Immature natural killer cell (primary cell): ENCODE measurements around the gene RPLP2. TPM values are rescaled to one million over a fixed set of nuclear protein-coding genes. Genes with fewer than 3 reads are reported as not detected.

Experiments used
- DNase-seq, 3 donors: peaks; one replicate each; pipeline ENCODE4 v3.0.0; 2022; ENCODE audit warnings: mixed read lengths in 1 of 3
- H3K27ac Mint-ChIP-seq, 6 donors: one replicate each; pipeline ENCODE4 v1.8.0; 2020; ENCODE audit warnings: mixed read lengths in 6 of 6, mild to moderate bottlenecking in 5 of 6, inconsistent platforms in 4 of 6, moderate library complexity in 3 of 6
- H3K27me3 Mint-ChIP-seq, 3 donors: one replicate each; pipeline ENCODE4 v1.8.0; 2020 to 2021; ENCODE audit warnings: low read depth in 3 of 3, mild to moderate bottlenecking in 3 of 3, mixed read lengths in 3 of 3, moderate library complexity in 3 of 3, inconsistent platforms in 1 of 3
- H3K36me3 Mint-ChIP-seq, 3 donors: one replicate each; pipeline ENCODE4 v1.8.0; 2020; ENCODE audit warnings: mixed read lengths in 3 of 3, inconsistent platforms in 2 of 3, mild to moderate bottlenecking in 2 of 3
- H3K4me1 Mint-ChIP-seq, 2 donors: one replicate each; pipeline ENCODE4 v1.8.0; 2020; ENCODE audit warnings: inconsistent platforms in 2 of 2, mild to moderate bottlenecking in 2 of 2, mixed read lengths in 2 of 2, moderate library complexity in 1 of 2
- H3K4me3 Mint-ChIP-seq, 5 donors: one replicate each; pipeline ENCODE4 v1.8.0; 2020; ENCODE audit warnings: mild to moderate bottlenecking in 5 of 5, mixed read lengths in 5 of 5, inconsistent platforms in 3 of 5, moderate library complexity in 3 of 5
- H3K9me3 Mint-ChIP-seq, 6 donors: one replicate each; pipeline ENCODE4 v1.8.0; 2020; ENCODE audit warnings: mild to moderate bottlenecking in 6 of 6, mixed read lengths in 6 of 6, inconsistent platforms in 4 of 6, moderate library complexity in 3 of 6
- polyA plus RNA-seq, 3 donors: library from polyadenylated mRNA; unstranded; fragments of 300-500 nt; fragmentation: Illumina TruSeq; gene quantifications; one replicate each; pipeline ENCODE4 v1.2.3, GENCODE V29; 2021

RPLP2 gene
- polyA plus RNA-seq, 3 donors from 2014 or later, result 640 to 2,076 (median 1,474) TPM

DNA sequence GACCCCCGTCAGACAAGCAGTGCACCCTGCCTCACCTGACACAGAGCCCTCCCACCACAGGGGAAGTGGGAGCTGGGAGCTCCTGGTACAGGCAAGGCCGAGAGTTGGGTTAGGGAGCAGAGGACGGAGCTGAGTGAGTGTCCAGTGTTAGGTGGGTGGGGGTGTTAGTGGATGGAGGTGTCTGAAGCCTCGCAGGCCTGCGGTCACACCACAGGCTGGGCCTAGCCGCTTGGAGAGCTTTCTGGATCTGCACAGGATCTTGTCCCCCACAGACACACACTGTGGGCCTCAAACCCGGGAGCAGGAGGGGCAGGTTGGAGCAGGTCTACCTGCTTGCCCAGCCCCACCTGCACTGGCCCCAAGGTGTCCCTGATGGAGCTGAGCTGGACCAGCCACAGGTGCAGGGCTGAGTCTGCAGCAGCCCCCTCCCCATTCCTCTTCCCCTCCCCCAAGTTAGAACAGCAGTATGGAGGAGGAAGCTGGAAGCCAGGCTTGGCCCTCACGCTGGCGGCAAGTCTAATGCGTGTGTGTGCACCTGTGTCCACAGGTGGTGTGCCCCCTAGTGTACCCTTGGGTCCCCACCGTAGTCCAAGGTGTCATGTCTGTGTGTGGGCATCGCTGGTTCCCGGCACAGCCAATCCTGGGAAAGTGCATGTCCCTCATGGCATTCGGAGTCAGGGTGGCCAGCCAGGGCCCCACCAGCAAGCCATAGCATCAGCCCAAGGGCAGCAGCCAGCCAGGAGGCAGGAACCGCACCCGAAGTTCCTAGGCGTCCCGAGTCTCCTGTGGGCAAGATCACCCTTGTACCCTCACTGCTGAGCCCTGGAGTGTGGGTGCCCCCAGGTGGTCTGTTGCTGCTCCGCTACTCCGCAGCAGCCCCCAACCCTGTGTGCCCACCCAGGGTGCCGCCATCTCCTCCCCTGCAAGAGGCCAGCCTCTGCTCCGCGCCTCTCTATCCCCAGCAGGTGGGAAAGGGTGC lies 30.5 kb upstream of the RPLP2 start:
- Mint-ChIP-seq H3K4me3 (peak overlapping the region in 4 of 5 donors; percentile 9 to 55 (median 40)), H3K4me1 (peaks cover 6 to 30% of the 10 kb centered on the region in 2 donors), H3K27ac (no peak overlapping the region), H3K27me3 (peaks cover 0 to 7% (median 2%) of the 10 kb centered on the region in 3 donors), H3K36me3 (no peaks in the 10 kb centered on the region), H3K9me3 (no peaks in the 10 kb centered on the region)
- DNase-seq, result no peak

DNA sequence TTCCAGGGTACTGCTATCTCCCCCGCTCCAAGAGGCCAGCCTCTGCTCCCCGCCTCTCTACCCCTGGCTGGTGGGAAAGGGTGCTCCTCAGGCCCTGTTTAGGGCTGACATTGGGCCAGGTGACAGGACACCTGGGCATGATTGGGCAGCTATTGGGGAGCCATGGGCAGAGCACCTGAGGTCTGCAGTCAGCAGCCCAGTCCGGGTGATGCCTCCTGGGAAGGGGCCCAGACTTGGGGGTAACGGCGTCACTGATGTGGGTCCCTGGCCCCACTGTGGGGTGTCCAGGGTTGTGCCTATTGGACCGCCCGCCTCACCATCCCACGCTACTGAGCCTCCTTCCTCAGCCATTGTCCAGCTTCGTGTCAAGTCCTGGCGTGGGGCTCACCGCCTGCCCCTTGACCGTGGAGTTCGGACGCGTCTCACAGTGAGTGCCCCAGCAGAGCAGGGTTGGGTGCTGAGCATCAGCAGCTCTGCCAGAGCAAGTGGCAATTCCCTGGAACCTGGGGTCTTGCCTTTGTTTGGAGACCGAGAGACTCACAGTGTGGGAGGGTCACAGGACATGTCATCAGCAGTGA lies 29.7 kb upstream of the RPLP2 start:
- no peak for DNase-seq

DNA sequence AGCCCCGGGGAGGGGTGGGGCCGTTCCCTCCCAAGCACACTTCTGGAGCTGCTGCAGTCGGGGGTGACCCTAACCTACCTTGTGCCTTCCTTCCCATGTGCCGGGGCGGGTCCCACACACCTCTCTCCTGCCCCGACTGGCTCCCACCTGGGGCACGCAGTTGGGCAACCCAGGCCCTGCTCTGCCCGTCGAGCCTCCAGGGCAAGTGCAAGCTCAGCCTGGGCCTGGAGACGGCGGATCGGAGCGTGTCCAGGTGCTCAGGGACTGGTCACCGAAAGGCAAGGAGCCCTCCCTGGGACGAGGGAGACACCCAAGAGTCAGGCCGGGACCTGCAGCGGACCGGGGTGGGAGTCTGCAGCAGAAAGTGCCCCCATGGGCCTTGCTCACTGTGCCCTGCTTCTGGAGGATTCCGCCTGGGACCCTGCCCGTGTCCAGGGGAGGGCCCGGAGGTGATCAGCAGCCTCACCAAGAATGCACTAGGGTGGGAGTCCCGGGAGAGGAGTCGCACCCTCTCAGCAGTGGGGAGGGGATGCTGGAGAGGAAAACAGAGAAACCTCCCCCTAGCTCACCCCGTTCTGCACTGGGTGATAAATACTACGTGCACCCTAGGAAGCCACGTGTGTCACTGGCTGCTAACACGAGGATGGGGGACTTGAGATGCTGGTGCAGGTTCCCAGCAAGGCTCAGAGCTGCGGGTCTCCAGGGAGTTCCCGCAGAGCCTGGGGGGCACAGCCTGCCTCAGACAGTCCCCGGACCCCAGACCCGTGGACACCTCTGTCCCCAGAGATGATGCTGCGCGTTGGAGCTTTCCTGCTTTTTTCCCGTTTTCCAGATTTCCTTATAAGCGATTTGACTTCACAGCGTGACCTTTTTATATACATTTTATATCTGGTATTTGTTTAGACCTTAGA lies 27.2 kb upstream of the RPLP2 start:
- no peak overlapping the region for H3K27ac Mint-ChIP-seq
- no peaks in the 10 kb centered on the region for H3K36me3 Mint-ChIP-seq
- DNase-seq, result no peak
- H3K4me1 Mint-ChIP-seq, result peaks cover 0 to 18% of the 10 kb centered on the region in 2 donors
- H3K4me3 Mint-ChIP-seq, result no peak overlapping the region
- peaks cover 0 to 1% (median 0%) of the 10 kb centered on the region in 3 donors for H3K27me3 Mint-ChIP-seq
- H3K9me3 Mint-ChIP-seq, result no peaks in the 10 kb centered on the region

More for the DNA sequence above, 29.7 kb upstream of the RPLP2 start:
- H3K9me3 Mint-ChIP-seq, result no peaks in the 10 kb centered on the region
- no peaks in the 10 kb centered on the region for H3K36me3 Mint-ChIP-seq
- H3K27ac Mint-ChIP-seq, result no peak overlapping the region
- peak overlapping the region in 3 of 5 donors; percentile 13 to 42 (median 35) for H3K4me3 Mint-ChIP-seq
- H3K27me3 Mint-ChIP-seq, result peaks cover 0 to 7% (median 4%) of the 10 kb centered on the region in 3 donors
- H3K4me1 Mint-ChIP-seq, result peaks cover 6 to 30% of the 10 kb centered on the region in 2 donors

DNA sequence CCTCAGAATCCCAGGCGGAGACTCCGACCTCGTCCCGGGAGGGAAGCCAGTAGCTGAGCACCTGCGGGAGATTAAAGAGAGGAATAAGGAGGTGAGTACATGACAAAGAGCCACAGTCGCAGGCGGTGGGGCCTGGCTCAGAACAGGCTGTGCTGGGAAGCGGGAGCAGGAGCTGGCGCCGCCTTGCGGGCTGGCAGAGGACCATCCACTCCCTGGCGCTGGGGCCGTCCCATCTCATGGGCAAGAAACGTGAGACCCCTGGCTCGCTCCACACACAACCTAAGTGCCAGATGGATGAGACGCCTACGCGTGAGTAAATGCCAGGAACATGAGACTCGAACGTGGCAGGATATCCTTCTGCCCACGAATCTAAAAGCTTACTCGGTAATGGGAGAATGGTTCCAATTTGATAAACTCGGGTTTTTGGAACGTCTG lies 26.2 kb upstream of the RPLP2 start:
- Mint-ChIP-seq H3K9me3 (no peaks in the 10 kb centered on the region), H3K27ac (no peak overlapping the region), H3K4me3 (no peak overlapping the region), H3K27me3 (peaks cover 0 to 4% (median 1%) of the 10 kb centered on the region in 3 donors), H3K36me3 (no peaks in the 10 kb centered on the region), H3K4me1 (peaks cover 0 to 12% of the 10 kb centered on the region in 2 donors)
- DNase-seq, result no peak

DNA sequence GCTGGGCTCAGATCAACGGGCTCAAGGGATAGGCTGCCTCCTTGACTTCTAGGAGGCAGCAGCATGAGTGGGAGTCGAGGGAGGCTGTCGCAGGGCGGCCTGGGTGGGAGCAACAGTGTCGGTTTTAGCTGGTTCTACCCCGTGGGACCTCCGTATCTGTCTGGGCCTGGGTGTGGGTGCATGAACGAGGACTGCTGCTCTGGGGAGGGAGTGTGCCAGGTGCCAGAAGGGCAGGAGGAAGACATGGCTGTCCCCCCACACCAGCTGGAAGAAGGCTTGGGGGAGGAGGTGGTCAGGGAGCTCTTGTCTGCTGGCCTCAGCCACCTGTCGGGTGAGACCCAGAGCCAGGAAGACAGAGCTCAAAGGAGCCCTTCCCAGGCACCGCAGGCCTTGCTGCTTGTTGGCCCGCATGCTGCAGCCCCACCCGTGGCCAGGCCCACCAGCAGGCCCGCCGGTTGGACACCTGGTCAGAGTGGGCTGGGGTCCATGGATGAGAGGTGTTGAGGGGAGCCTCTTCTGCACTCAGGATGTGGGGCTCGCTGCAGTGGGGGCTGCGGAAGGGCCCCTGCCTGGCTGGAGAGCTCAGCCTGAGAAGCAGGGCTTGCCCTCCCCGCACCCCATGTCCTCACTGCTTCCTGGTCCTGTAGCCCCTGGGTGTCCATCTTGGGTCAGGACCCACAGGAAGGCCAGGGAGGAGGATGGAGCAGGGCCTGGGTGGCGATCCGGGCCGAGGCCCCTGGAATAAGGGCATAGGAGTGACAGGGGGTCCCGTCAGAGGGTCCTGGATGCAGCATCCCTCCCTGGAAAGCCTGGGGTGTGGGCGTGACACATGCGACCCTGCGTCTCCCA lies 23.3 kb upstream of the RPLP2 start:
- H3K4me3 Mint-ChIP-seq, result no peak overlapping the region
- peaks cover 0 to 5% (median 3%) of the 10 kb centered on the region in 3 donors for H3K27me3 Mint-ChIP-seq
- H3K36me3 Mint-ChIP-seq, result peaks cover 0 to 3% (median 0%) of the 10 kb centered on the region in 3 donors
- no peaks in the 10 kb centered on the region for H3K9me3 Mint-ChIP-seq
- no peak for DNase-seq
- H3K27ac Mint-ChIP-seq, result peak overlapping the region in 1 of 6 donors; percentile 46
- H3K4me1 Mint-ChIP-seq, result peaks cover 0 to 4% of the 10 kb centered on the region in 2 donors

DNA sequence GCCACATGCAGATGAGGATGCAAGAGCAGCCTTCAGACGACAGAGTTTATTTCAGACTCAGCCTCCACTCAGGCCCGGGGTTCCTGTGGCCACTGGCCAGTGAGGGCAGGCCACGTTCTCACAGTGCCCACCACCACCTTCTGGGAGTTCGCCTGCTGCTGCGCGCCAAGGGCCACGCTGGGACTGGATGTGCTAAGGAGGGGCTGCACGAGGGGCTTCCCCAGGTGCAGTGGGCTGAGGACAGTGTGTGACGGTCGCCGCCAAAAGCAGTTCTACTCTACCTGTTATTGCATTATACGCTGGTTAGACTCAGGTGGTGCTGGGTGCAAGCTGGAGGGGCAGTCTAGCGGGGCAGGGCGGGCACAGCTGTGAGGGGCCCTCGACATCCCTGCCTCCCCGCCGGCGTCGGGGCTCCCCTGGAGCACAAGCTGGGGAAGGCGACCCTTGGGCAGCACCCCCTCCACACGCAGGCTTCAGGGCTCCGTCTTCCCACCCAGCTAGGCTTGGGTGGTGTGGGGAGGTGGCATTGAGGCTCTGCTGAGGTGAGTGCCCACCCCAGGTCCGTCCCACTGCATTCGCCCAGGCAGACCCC lies 22.6 kb upstream of the RPLP2 start:
- no peak for DNase-seq
- peaks cover 0 to 3% (median 0%) of the 10 kb centered on the region in 3 donors for H3K36me3 Mint-ChIP-seq
- H3K27me3 Mint-ChIP-seq, result peaks cover 0 to 5% (median 3%) of the 10 kb centered on the region in 3 donors
- no peaks in the 10 kb centered on the region for H3K9me3 Mint-ChIP-seq
- no peak overlapping the region for H3K27ac Mint-ChIP-seq
- H3K4me3 Mint-ChIP-seq, result no peak overlapping the region
- H3K4me1 Mint-ChIP-seq, result peaks cover 0 to 4% of the 10 kb centered on the region in 2 donors

DNA sequence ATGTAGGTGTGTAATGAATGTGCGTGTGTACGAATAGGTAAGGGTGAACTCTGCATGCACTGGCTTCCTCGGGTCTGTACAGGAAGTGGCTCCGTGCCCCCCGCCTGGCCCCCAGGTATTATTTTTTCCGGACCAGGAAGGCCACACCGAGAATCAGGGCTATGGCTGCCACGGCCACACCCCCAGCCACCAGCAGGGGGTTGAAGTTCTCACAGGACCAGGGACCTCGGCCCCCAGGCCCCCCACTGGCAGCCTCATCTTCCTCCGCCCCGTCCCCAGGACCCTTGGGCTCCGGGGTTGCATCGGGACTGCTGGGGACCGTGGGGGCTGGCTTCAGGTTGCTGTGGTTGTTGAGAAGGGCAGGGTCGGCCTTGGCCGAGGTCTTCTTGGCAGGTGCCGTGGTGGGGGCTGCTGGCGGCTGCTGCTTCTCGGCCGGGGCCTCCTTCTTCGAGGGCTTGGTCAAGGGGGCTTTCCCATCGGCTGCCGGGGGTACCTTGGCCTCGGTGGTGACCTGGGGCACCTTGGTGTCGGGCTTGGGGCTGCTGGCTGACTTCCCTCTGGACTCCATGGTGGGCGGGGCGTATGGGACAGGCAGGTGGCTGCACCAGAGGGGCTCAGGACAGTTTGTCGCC lies 21.6 kb upstream of the RPLP2 start:
- Mint-ChIP-seq H3K4me3 (no peak overlapping the region), H3K27me3 (peaks cover 0 to 5% (median 3%) of the 10 kb centered on the region in 3 donors), H3K9me3 (no peaks in the 10 kb centered on the region), H3K27ac (no peak overlapping the region), H3K36me3 (peaks cover 0 to 3% (median 0%) of the 10 kb centered on the region in 3 donors), H3K4me1 (peaks cover 0 to 4% of the 10 kb centered on the region in 2 donors)
- DNase-seq, result no peak

DNA sequence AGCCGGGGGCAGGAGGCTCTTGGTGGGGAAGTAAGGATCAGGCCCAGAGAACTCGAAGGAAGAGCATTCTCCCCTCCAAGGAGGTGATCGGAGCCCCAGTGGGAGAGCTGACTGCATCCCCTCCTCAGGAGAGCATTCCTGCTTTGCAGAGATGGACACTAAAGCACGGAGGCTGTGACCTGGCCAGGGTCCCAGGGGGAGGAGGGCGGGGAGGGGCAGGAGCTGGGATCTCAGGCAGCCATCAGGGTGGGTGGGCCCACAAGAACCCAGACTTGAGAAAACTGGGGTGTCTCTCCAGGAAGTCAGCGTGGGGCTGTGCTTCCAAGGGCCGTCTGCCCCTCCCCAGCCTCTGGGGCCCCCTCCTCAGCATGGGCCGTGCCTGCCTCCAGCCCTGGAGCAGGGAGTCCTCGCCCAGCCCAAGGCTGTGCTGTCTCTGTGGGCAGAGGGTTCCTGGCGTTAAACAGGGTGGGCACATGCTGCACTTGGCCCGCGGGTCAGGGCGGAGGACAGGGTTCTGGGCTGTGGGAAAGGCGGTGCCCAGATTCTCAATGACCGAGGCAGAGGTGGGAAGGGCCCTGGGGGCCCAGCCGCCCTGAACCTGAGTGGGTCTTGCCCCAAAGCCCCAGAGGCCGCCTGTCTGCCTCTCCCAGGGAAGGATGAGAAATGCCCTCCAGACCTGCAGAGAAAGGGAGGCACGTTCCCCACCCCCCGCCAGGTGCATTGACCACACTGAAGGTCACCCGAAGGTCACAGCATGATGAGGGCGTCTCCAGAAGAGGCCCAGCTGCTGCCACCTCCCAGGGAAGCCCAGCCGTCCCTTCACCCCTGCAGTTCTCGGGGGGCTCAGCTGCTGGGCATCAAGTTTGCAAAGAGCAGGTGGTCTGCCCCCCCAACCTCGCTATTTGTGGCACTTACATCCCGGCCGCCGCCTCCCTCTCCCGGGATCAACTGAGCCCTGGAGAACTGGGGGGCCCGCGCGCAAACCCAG lies 20.5 kb upstream of the RPLP2 start:
- Mint-ChIP-seq H3K9me3 (no peaks in the 10 kb centered on the region), H3K27me3 (peaks cover 0 to 5% (median 3%) of the 10 kb centered on the region in 3 donors), H3K4me1 (peaks cover 0 to 4% of the 10 kb centered on the region in 2 donors), H3K27ac (no peak overlapping the region), H3K36me3 (peaks cover 0 to 3% (median 0%) of the 10 kb centered on the region in 3 donors), H3K4me3 (no peak overlapping the region)
- no peak for DNase-seq

DNA sequence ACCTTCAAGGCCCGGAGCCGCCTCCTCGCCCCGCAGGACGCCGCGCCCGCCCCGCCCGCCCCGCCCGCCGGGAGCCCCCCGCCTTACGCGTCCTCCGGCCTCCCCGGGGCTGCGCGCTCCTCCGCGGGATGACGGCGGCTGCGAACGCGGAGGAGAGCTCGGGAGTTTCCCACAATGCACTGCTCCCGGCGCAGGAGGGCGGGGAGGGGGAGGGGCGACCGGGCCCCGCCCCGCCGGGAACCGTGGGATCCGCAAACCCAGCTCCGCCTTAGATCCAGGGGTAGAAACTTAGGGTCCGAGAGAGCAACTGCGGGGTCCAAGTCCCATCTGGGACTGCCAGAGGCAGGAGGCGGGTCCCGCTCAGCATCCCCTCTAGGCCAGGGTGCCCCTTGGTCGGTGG lies 19.8 kb upstream of the RPLP2 start, which contains the start of gene CEND1:
CEND1 (minus strand) TSS at position 148 of the 400 bp plus-strand sequence. CDS start 1,514 bp downstream, outside the sequence.
- H3K4me1 Mint-ChIP-seq, result peaks cover 0 to 4% of the 10 kb centered on the region in 2 donors
- H3K27ac Mint-ChIP-seq, result no peak within 1 kb of the TSS
- no peak for DNase-seq

DNA sequence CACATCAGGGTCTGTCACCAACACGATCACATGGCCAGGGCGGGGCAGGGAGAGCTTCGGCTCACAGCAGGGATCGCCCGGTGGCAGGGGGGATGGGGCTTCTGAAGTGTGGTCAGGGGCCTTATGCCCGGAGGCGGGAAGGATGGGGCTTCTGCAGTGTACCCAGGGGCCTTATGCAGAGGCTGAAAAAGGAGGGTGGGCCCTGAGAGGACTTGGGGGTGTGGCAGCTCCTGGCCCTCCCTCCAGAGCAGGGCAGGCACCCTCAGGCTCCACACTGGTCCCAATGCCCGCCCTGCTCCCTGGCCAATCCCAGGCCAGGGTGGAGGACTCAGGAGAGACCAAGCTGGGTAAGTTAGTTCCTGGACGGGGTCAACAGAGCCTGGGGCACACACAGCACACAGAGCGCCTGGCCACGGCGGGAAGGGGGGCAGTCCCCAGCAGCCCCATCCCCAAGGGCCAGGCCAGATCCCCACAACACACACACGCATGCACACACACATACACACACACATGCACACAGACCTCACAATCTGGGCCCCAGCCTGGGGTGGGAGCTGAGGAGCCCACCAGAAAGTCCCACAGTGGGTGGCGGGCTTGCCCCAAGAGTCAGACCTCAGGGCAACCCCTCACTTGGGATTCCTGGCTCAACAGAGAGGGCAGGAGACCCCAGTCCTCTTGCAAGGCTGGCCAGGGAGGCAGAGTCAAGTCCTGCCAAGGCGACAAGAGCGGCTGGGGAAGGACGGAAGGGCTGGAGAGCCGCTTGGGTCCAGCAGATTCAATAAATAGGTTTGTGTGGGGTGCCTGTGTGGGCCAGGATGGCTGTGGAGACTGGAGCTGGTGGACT lies 18.8 kb upstream of the RPLP2 start:
- Mint-ChIP-seq H3K4me3 (no peak overlapping the region), H3K27me3 (peaks cover 0 to 5% (median 2%) of the 10 kb centered on the region in 3 donors), H3K36me3 (peaks cover 0 to 3% (median 0%) of the 10 kb centered on the region in 3 donors), H3K9me3 (no peaks in the 10 kb centered on the region), H3K4me1 (peaks cover 2 to 3% of the 10 kb centered on the region in 2 donors), H3K27ac (peak overlapping the region in 2 of 6 donors; percentile 49 to 65)
- no peak for DNase-seq

More for the DNA sequence above, 19.8 kb upstream of the RPLP2 start, which contains the start of gene CEND1:
- peaks cover 0 to 5% (median 2%) of the 10 kb centered on the region in 3 donors for H3K27me3 Mint-ChIP-seq
- H3K36me3 Mint-ChIP-seq, result peaks cover 0 to 3% (median 0%) of the 10 kb centered on the region in 3 donors
- no peaks in the 10 kb centered on the region for H3K9me3 Mint-ChIP-seq
- no peak within 1 kb of the TSS for H3K4me3 Mint-ChIP-seq
